OCI-LY3 (cell line): ENCODE data around the gene HNRNPL.

Experiments
- EZH2phosphoT487 ChIP-seq: fragments of 200-600 bp; shearing (Covaris generic); IDR thresholded peaks from 2 replicates; pipeline ENCODE4 v1.6.1; 2018; ENCODE audit warnings: antibody characterized with exemption, mixed run types, low read depth
- TF ChIP-seq, protein P1 (sequence below): fragments of 200-600, 300-600 bp; sonication (generic); IDR thresholded peaks from 2 replicates; pipeline ENCODE4 v1.5.1; 2014; ENCODE audit warnings: antibody characterized with exemption, low read length, low read depth

DNA sequence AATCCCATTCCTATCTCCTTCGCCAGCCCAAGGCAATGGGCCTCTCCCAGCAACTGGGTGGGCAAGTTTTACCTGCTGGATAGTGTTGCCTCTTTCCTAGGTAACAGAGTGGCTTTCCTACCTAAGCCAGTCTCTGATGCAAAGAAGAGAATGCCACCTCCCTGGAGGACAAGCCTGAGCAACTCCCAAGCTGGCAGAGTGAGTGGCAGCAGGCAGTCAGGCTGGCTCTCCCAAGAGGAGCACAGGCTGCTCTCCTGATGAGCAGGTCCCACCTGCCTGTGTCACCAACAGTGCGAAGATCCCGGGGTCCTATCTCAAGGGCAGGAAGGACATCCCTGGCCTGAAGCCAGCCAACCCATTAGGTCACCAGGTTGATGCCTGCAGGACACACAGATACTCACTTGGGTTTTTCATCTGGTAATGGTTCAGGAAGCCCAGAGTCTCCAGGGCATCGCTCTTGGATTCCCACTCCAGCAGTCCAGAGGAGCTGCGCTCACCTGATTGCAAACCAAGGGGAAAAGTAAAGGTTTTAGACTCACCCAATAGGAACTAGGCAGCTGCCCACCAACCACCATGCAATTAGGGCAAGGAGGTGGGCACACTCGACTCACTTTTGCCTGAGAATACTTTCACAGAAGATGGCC, 12.7 kb downstream of the HNRNPL start:
- TF ChIP-seq, protein P1, sequence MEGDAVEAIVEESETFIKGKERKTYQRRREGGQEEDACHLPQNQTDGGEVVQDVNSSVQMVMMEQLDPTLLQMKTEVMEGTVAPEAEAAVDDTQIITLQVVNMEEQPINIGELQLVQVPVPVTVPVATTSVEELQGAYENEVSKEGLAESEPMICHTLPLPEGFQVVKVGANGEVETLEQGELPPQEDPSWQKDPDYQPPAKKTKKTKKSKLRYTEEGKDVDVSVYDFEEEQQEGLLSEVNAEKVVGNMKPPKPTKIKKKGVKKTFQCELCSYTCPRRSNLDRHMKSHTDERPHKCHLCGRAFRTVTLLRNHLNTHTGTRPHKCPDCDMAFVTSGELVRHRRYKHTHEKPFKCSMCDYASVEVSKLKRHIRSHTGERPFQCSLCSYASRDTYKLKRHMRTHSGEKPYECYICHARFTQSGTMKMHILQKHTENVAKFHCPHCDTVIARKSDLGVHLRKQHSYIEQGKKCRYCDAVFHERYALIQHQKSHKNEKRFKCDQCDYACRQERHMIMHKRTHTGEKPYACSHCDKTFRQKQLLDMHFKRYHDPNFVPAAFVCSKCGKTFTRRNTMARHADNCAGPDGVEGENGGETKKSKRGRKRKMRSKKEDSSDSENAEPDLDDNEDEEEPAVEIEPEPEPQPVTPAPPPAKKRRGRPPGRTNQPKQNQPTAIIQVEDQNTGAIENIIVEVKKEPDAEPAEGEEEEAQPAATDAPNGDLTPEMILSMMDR, result no peak
- no peak for TF ChIP-seq EZH2phosphoT487
